ENCODE data around the gene CLSTN2. TPM values are rescaled to one million over a fixed set of nuclear protein-coding genes. Genes with fewer than 3 reads are reported as not detected.

Gene CLSTN2
- total and polyA plus RNA-seq, 2 of the 13 experiments (the other 11 are each of a cell fraction or from before 2014, with no cell fraction given): not detected

GRCh38 chr3:140577911-140578310 is 642.9 kb downstream of the CLSTN2 start:
- BruUV-seq (replicated peaks): no TSS peak
- intact Hi-C loops (cut with micrococcal nuclease; ENCODE audit: unreplicated experiment) (no loop called here), in situ Hi-C loops (cut with HindIII; ENCODE audit: extremely low pct_ligation_motif_present, low pct_unique_long_range_greater_than_20kb) (no loop called here)
- H3K4me3 ChIP-seq (replicated peaks in 1 of 3; ENCODE audit: insufficient read depth in 1 of 3, low read depth in 2 of 3, low read length in 3 of 3): no peak overlapping the region
- TF ChIP-seq ARNTL (CRISPR knock-in tag; IDR thresholded peaks at IDR 0.05) (no peak), SOX5 (CRISPR knock-in tag; IDR thresholded peaks at IDR 0.05; ENCODE audit: borderline replicate concordance) (no peak), ZNF329 (CRISPR knock-in tag; IDR thresholded peaks at IDR 0.05; ENCODE audit: low read depth) (no peak)
- no peaks in the 10 kb centered on the region for H3K27me3 ChIP-seq (ENCODE audit: control insufficient read depth in 1 of 2, insufficient read depth in 2 of 2, low read length in 2 of 2)
- H3K79me2 ChIP-seq (ENCODE audit: insufficient read depth, low read length): no peaks in the 10 kb centered on the region
- ChIA-PET POLR2A (no interaction called here), CTCF (ENCODE audit: low intra/inter-chr PET ratio, low total read pairs) (no interaction called here)
- no peak overlapping the region for H2AFZ ChIP-seq (ENCODE audit: low read length)
- H3K4me1 ChIP-seq (ENCODE audit: insufficient read depth, low read length): no peaks in the 10 kb centered on the region
- no peaks in the 10 kb centered on the region for H3K9me3 ChIP-seq (ENCODE audit: low read length)
- no peak for DNase-seq (ENCODE audit: low spot score)
- H3K9ac ChIP-seq (ENCODE audit: insufficient read depth, low read depth, low read length): no peak overlapping the region
- WGBS (ENCODE audit: low lambda C conversion rate): 45% methylated on average over 4 of the region's 4 CpGs
- no peak for ATAC-seq
- no peak overlapping the region for H3K4me2 ChIP-seq (ENCODE audit: low read depth, low read length)
- H3K27ac ChIP-seq (ENCODE audit: extremely low read length, insufficient read depth, low read length): no peak overlapping the region
- no peaks in the 10 kb centered on the region for H3K36me3 ChIP-seq (replicated peaks in 1 of 2; ENCODE audit: control insufficient read depth in 1 of 2, insufficient read depth in 2 of 2, low read length in 2 of 2)
- no peaks in the 10 kb centered on the region for H4K20me1 ChIP-seq (ENCODE audit: insufficient read depth, low read length)
- FAIRE-seq: no peak

DNA sequence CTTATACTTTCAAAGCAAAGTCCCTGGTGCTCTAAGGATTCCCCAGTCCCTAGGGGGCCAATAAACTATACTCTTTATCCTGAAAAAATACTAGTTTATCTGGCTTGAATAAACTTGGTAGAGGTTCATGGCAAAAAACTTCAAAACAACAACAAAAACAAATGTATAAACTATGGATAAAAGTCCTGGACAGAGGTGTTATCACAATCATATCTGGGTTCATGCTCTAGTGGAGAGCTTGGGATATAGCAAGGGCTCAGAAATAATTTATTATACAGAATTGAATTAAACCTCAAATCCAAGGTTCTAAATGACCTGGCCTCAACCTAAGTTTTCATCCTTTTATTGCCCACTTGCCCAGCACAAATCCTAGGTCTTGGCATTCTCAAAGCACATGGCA is 644.3 kb downstream of the CLSTN2 start:
- H3K27me3 ChIP-seq (ENCODE audit: control insufficient read depth in 1 of 2, insufficient read depth in 2 of 2, low read length in 2 of 2): no peaks in the 10 kb centered on the region
- ChIA-PET POLR2A (no interaction called here), CTCF (ENCODE audit: low intra/inter-chr PET ratio, low total read pairs) (no interaction called here)
- no peak overlapping the region for H3K4me3 ChIP-seq (replicated peaks in 1 of 3; ENCODE audit: insufficient read depth in 1 of 3, low read depth in 2 of 3, low read length in 3 of 3)
- no peak overlapping the region for H3K9ac ChIP-seq (ENCODE audit: insufficient read depth, low read depth, low read length)
- ATAC-seq (no peak), FAIRE-seq (no peak), DNase-seq (ENCODE audit: low spot score) (no peak)
- H3K9me3 ChIP-seq (ENCODE audit: low read length): no peaks in the 10 kb centered on the region
- no peak overlapping the region for H3K4me2 ChIP-seq (ENCODE audit: low read depth, low read length)
- no peaks in the 10 kb centered on the region for H3K36me3 ChIP-seq (replicated peaks in 1 of 2; ENCODE audit: control insufficient read depth in 1 of 2, insufficient read depth in 2 of 2, low read length in 2 of 2)
- no peak overlapping the region for H2AFZ ChIP-seq (ENCODE audit: low read length)
- intact Hi-C loops (cut with micrococcal nuclease; ENCODE audit: unreplicated experiment): no loop called here
- H4K20me1 ChIP-seq (ENCODE audit: insufficient read depth, low read length): no peaks in the 10 kb centered on the region
- in situ Hi-C loops (cut with HindIII; ENCODE audit: extremely low pct_ligation_motif_present, low pct_unique_long_range_greater_than_20kb): no loop called here
- H3K79me2 ChIP-seq (ENCODE audit: insufficient read depth, low read length): no peaks in the 10 kb centered on the region
- H3K27ac ChIP-seq (ENCODE audit: extremely low read length, insufficient read depth, low read length): no peak overlapping the region
- no peaks in the 10 kb centered on the region for H3K4me1 ChIP-seq (ENCODE audit: insufficient read depth, low read length)
- BruUV-seq (replicated peaks): no TSS peak
- TF ChIP-seq NR1H2 (CRISPR knock-in tag; IDR thresholded peaks at IDR 0.05; ENCODE audit: borderline replicate concordance, low read depth): no peak
- no peak for TF ChIP-seq BCL6 (CRISPR knock-in tag; IDR thresholded peaks at IDR 0.05)
- no peak for TF ChIP-seq TARDBP (CRISPR knock-in tag; IDR thresholded peaks at IDR 0.05)
- no peak for TF ChIP-seq NFKBIZ (CRISPR knock-in tag; IDR thresholded peaks at IDR 0.05)
- TF ChIP-seq, protein P1, sequence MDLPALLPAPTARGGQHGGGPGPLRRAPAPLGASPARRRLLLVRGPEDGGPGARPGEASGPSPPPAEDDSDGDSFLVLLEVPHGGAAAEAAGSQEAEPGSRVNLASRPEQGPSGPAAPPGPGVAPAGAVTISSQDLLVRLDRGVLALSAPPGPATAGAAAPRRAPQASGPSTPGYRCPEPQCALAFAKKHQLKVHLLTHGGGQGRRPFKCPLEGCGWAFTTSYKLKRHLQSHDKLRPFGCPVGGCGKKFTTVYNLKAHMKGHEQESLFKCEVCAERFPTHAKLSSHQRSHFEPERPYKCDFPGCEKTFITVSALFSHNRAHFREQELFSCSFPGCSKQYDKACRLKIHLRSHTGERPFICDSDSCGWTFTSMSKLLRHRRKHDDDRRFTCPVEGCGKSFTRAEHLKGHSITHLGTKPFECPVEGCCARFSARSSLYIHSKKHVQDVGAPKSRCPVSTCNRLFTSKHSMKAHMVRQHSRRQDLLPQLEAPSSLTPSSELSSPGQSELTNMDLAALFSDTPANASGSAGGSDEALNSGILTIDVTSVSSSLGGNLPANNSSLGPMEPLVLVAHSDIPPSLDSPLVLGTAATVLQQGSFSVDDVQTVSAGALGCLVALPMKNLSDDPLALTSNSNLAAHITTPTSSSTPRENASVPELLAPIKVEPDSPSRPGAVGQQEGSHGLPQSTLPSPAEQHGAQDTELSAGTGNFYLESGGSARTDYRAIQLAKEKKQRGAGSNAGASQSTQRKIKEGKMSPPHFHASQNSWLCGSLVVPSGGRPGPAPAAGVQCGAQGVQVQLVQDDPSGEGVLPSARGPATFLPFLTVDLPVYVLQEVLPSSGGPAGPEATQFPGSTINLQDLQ (CRISPR knock-in tag; IDR thresholded peaks at IDR 0.05): no peak
- TF ChIP-seq RAD21 (CRISPR knock-in tag; IDR thresholded peaks at IDR 0.05): no peak
- TF ChIP-seq, protein P2, sequence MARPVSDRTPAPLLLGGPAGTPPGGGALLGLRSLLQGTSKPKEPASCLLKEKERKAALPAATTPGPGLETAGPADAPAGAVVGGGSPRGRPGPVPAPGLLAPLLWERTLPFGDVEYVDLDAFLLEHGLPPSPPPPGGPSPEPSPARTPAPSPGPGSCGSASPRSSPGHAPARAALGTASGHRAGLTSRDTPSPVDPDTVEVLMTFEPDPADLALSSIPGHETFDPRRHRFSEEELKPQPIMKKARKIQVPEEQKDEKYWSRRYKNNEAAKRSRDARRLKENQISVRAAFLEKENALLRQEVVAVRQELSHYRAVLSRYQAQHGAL (CRISPR knock-in tag; IDR thresholded peaks at IDR 0.05; ENCODE audit: not compliant biosample characterization): no peak
- no peak for TF ChIP-seq ZNF572 (CRISPR knock-in tag; IDR thresholded peaks at IDR 0.05)
- TF ChIP-seq ADNP (CRISPR knock-in tag; IDR thresholded peaks at IDR 0.05): no peak
- TF ChIP-seq ZBTB37 (CRISPR knock-in tag; IDR thresholded peaks at IDR 0.05): no peak
